Measurements from ENCODE around the gene RBM20. TPM values are rescaled to one million over a fixed set of nuclear protein-coding genes. Genes with fewer than 3 reads are reported as not detected.

The RBM20 gene
- total and polyA plus RNA-seq, 2 of the 13 experiments (the other 11 are each of a cell fraction or from before 2014, with no cell fraction given), result 0.02 to 0.22 TPM

GRCh38 chr10:110746969-110747608 lies 103.0 kb downstream of the RBM20 start (continued):
- no peak for TF ChIP-seq GMEB2 (CRISPR knock-in tag; IDR thresholded peaks at IDR 0.05; ENCODE audit: low read depth)
- no peak for TF ChIP-seq PLSCR1 (CRISPR knock-in tag; IDR thresholded peaks at IDR 0.05; ENCODE audit: borderline replicate concordance)
- no peak for TF ChIP-seq SMARCE1 (IDR thresholded peaks at IDR 0.05; ENCODE audit: borderline replicate concordance)
- no peak for TF ChIP-seq STAT6 (CRISPR knock-in tag; IDR thresholded peaks at IDR 0.05; ENCODE audit: borderline replicate concordance)
- TF ChIP-seq ZNF274 (CRISPR knock-in tag; IDR thresholded peaks at IDR 0.05), result no peak
- TF ChIP-seq ZSCAN25 (CRISPR knock-in tag; IDR thresholded peaks at IDR 0.05), result no peak
- TF ChIP-seq ZNF678 (CRISPR knock-in tag; IDR thresholded peaks at IDR 0.05), result no peak
